Nephron progenitor cell (in vitro differentiated cells): ENCODE measurements around the gene HELT.
"Not testable (repeated sequence)": the region's sequence is repeated elsewhere in the genome, so short reads cannot be mapped to it uniquely, and the experiment has no call there.

Source experiments
- DNase-seq: peaks from one replicate; pipeline ENCODE4 v3.0.0; 2021
- H3K27ac Mint-ChIP-seq: 2 replicates; pipeline ENCODE4 v1.8.0; 2021; ENCODE audit warnings: mild to moderate bottlenecking, moderate library complexity, mixed read lengths
- H3K27me3 Mint-ChIP-seq: 2 replicates; pipeline ENCODE4 v1.8.0; 2021; ENCODE audit warnings: mild to moderate bottlenecking, low read depth, mixed read lengths; ENCODE audit not compliant: poor library complexity
- H3K36me3 Mint-ChIP-seq: 2 replicates; pipeline ENCODE4 v1.8.0; 2021; ENCODE audit warnings: low read depth, mixed read lengths
- H3K4me1 Mint-ChIP-seq: 2 replicates; pipeline ENCODE4 v1.8.0; 2021; ENCODE audit warnings: mixed read lengths
- H3K4me3 Mint-ChIP-seq: 2 replicates; pipeline ENCODE4 v1.8.0; 2021; ENCODE audit warnings: mild to moderate bottlenecking, moderate library complexity, mixed read lengths
- H3K9me3 Mint-ChIP-seq: 2 replicates; pipeline ENCODE4 v1.8.0; 2021; ENCODE audit warnings: mild to moderate bottlenecking, moderate library complexity, mixed read lengths
- TF ChIP-seq, protein P1 (sequence below): fragments of 200-600 bp; sonication (generic); IDR thresholded peaks from 2 replicates; pipeline ENCODE4 v1.5.0; 2021; ENCODE audit warnings: antibody characterized with exemption

The HELT gene

DNA sequence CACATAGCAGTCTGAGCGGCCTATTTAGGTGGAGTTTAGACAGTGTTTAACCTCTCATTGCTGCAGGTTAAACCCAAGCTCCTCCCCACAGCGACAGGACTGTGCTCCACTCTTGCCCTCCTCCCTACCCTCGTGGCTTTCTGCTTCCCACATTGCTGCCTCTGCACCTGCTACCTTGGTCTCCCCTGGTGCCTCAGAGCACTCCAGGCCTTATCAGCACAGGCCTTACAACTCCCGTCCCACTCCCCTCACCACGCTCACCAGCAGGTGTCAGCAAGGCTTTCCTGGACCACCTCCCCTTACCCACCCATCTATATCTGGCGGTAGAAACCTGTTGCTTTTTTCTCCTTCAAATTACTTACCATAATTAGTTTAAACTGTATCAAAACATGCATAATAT lies 18.6 kb downstream of the HELT start:
- DNase-seq, result no peak
- peaks cover 50% of the 10 kb centered on the region for H3K27me3 Mint-ChIP-seq
- H3K9me3 Mint-ChIP-seq, result peaks cover 13% of the 10 kb centered on the region
- no peaks in the 10 kb centered on the region for H3K36me3 Mint-ChIP-seq
- H3K27ac Mint-ChIP-seq, result no peak overlapping the region
- no peak overlapping the region for H3K4me3 Mint-ChIP-seq
- TF ChIP-seq, protein P1, sequence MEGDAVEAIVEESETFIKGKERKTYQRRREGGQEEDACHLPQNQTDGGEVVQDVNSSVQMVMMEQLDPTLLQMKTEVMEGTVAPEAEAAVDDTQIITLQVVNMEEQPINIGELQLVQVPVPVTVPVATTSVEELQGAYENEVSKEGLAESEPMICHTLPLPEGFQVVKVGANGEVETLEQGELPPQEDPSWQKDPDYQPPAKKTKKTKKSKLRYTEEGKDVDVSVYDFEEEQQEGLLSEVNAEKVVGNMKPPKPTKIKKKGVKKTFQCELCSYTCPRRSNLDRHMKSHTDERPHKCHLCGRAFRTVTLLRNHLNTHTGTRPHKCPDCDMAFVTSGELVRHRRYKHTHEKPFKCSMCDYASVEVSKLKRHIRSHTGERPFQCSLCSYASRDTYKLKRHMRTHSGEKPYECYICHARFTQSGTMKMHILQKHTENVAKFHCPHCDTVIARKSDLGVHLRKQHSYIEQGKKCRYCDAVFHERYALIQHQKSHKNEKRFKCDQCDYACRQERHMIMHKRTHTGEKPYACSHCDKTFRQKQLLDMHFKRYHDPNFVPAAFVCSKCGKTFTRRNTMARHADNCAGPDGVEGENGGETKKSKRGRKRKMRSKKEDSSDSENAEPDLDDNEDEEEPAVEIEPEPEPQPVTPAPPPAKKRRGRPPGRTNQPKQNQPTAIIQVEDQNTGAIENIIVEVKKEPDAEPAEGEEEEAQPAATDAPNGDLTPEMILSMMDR, result no peak
- no peaks in the 10 kb centered on the region for H3K4me1 Mint-ChIP-seq

DNA sequence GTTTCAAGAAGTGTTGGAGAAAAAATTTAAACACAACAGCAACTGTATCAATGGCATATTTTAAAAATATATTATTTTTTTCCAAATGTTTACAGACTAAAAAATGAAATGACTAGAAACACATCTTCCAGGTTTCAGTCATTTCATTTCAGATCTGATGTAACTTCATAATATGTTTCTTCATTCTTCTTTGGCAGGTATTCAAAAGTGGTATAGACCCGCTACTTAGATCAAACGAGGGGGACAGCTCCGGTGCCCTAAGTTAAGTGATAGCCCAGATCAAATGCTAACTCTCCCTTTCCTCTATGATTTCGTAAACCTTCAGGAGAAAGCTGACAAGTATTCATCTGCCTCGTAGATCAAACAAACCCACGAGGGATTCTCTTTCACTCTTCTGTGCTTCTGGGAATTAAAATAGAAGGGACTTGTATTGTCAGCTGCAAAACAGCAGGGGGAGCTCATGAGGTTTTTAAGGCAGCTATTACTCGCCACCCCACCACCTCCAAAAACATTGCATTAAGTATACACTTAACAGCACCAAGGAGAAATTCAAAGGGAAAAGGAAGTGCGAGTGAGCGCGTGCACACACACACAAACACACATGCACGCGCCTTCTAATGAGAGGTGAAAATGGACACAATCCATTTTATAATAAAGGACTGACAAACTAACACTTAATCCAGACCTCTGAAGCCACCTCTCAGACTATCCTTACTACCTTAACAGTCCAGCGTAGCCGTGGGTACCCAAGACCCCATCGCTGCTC lies 21.4 kb downstream of the HELT start:
- H3K4me3 Mint-ChIP-seq, result no peak overlapping the region
- H3K27ac Mint-ChIP-seq, result no peak overlapping the region
- H3K9me3 Mint-ChIP-seq, result peaks cover 30% of the 10 kb centered on the region
- H3K27me3 Mint-ChIP-seq, result peaks cover 26% of the 10 kb centered on the region
- TF ChIP-seq, protein P1, result peak; percentile 77
- peak; percentile 51 for DNase-seq
- no peaks in the 10 kb centered on the region for H3K4me1 Mint-ChIP-seq
- no peaks in the 10 kb centered on the region for H3K36me3 Mint-ChIP-seq

DNA sequence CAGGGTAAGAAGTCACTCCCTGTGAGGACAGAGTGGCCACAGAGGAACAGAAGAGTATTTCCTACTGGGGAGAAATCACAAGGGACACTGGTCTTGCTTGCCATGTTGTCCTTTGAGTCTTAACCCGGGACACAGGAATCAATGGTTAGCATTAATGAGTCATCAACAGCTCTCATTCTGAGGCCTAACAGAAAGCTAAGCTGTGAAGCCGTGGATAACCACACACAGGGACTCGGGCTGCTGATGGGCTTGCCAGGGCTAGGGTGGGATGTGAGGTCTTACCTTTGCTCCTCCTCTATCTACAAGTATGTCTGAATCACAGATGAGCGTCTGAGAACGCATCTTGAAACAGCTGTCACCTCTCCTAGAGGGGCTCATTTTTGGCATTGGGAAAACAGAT lies 22.2 kb downstream of the HELT start:
- peaks cover 22% of the 10 kb centered on the region for H3K27me3 Mint-ChIP-seq
- peaks cover 35% of the 10 kb centered on the region for H3K9me3 Mint-ChIP-seq
- no peak overlapping the region for H3K4me3 Mint-ChIP-seq
- H3K36me3 Mint-ChIP-seq, result no peaks in the 10 kb centered on the region
- H3K27ac Mint-ChIP-seq, result no peak overlapping the region
- TF ChIP-seq, protein P1, result no peak
- DNase-seq, result no peak
- H3K4me1 Mint-ChIP-seq, result no peaks in the 10 kb centered on the region

DNA sequence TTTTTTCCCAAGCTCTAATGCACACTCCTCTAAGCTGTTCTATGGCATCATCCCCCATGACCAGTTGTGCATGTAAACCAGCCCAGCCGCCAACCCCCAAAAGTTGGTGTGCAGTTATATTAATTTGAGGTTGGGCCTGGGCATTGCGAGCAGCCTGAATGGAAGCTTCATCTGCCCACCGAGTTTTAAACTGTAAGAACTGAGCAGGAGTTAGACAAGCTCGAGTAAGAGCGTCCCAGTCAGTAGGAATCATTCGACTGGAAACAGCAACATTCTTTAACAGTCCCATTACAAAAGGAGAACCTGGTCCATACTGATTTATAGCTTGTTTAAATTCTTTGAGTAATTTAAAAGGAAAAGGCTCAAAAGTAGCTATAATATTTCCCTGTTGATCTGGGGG lies 32.0 kb downstream of the HELT start:
- not testable (repeated sequence) for H3K4me3 Mint-ChIP-seq, H3K36me3 Mint-ChIP-seq, DNase-seq, H3K27me3 Mint-ChIP-seq
- peak overlapping the region; percentile 57 for H3K27ac Mint-ChIP-seq
- H3K9me3 Mint-ChIP-seq, result peaks cover 48% of the 10 kb centered on the region
- peaks cover 42% of the 10 kb centered on the region for H3K4me1 Mint-ChIP-seq

DNA sequence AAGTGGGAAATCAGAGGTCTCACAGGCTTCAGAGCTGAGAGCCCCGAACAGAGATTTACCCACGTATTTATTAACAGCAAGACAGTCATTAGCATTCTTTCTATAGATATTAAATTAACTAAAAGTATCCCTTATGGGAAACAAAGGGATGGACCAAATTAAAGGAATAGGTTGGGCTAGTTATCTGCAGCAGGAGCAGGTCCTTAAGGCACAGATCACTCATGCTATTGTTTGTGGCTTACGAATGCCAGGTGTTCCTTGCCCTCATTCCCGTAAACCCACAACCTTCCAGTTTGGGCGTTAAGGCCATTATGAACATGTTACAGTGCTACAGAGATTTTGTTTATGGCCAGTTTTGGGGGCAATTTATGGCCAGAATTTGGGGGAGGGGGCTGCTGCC lies 33.0 kb downstream of the HELT start:
- H3K4me1 Mint-ChIP-seq, result peaks cover 51% of the 10 kb centered on the region
- DNase-seq, H3K36me3 Mint-ChIP-seq, H3K4me3 Mint-ChIP-seq: not testable (repeated sequence)
- peak overlapping the region; percentile 91 for H3K27ac Mint-ChIP-seq
- peaks cover 13% of the 10 kb centered on the region for H3K27me3 Mint-ChIP-seq
- H3K9me3 Mint-ChIP-seq, result peaks cover 41% of the 10 kb centered on the region

DNA sequence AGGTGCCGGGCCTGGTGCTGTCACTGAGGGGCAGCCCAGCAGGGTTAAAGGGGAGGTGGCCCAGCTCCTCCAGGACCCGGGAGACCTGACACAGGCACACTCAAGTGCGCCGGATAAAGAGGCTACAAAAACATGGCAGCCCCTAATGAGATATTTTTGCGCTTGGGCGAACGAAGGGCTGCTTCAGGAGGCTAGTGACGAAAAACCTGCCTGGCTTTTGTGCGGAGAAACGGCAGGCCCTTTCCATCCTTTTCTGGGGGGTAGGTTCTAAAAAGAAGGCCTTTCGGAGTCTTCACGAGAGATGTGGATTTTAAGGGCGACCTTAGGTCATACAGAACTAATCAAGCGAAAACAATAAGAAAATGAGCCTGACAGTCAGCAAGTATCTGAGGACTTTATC lies 35.5 kb downstream of the HELT start:
- peak overlapping the region; percentile 62 for H3K27ac Mint-ChIP-seq
- H3K36me3 Mint-ChIP-seq, result peaks cover 4% of the 10 kb centered on the region
- no peak for DNase-seq
- no peak overlapping the region for H3K4me3 Mint-ChIP-seq
- TF ChIP-seq, protein P1, result no peak
- H3K9me3 Mint-ChIP-seq, result peaks cover 41% of the 10 kb centered on the region
- peaks cover 18% of the 10 kb centered on the region for H3K27me3 Mint-ChIP-seq
- H3K4me1 Mint-ChIP-seq, result peaks cover 56% of the 10 kb centered on the region

DNA sequence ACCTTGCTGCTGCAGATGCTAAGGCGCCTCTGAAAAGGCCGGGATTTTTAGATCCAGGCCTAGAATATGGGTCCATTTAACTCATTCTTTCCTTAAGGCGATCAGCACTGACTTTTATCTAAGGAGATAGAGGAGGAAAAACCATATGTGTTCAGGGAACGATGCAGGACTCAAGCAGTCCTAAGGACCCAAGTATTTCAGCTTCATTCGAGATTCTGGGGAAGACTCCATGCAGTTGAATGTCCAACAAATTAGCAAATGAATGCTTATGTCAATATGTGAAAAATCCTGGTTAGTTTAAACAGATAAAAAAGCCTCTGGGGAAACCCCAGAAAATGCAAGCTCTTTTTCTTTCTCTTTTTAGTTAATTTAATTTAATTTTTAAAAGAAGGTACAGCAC lies 36.0 kb downstream of the HELT start:
- peaks cover 53% of the 10 kb centered on the region for H3K4me1 Mint-ChIP-seq
- peaks cover 4% of the 10 kb centered on the region for H3K36me3 Mint-ChIP-seq
- no peak overlapping the region for H3K4me3 Mint-ChIP-seq
- TF ChIP-seq, protein P1, result no peak
- peaks cover 41% of the 10 kb centered on the region for H3K9me3 Mint-ChIP-seq
- peaks cover 22% of the 10 kb centered on the region for H3K27me3 Mint-ChIP-seq
- H3K27ac Mint-ChIP-seq, result no peak overlapping the region
- DNase-seq, result no peak
